Vagina (tissue), 2 donors: ENCODE data around the gene SCAF1. TPM values are rescaled to one million over a fixed set of nuclear protein-coding genes. Genes with fewer than 3 reads are reported as not detected.

Experiments
- DNase-seq, 2 donors: peaks; one replicate each; pipeline ENCODE4 v3.0.0-alpha.2; 2017; ENCODE audit errors: extremely low spot score in 2 of 2
- H3K27ac ChIP-seq: fragments of 200-600 bp; sonication (generic); one replicate; pipeline ENCODE4 v1.5.1; 2019
- H3K27me3 ChIP-seq: fragments of 200-600 bp; sonication (generic); one replicate; pipeline ENCODE4 v1.5.1; 2019
- H3K36me3 ChIP-seq, 2 donors: fragments of 200-600 bp; sonication (generic); one replicate each; pipeline ENCODE4 v1.5.1; 2017 to 2019
- H3K4me1 ChIP-seq: fragments of 200-600 bp; sonication (generic); one replicate; pipeline ENCODE4 v1.5.1; 2019
- H3K4me3 ChIP-seq, 2 donors: fragments of 200-600 bp; sonication (generic); 1 replicate in 1 of 2; 2 replicates in 1 of 2; pipeline ENCODE4 v1.5.1; 2016 to 2019
- H3K9me3 ChIP-seq: fragments of 200-600 bp; sonication (generic); one replicate; pipeline ENCODE4 v1.5.1; 2019
- POLR2A ChIP-seq, 2 donors: fragments of 450-650 bp; IDR thresholded peaks; one replicate each; pipeline ENCODE4 v1.6.1; 2017; ENCODE audit warnings: antibody characterized with exemption in 2 of 2, mild to moderate bottlenecking in 2 of 2, moderate library complexity in 2 of 2
- POLR2AphosphoS5 ChIP-seq, 2 donors: sonication (generic); formaldehyde crosslinking; IDR thresholded peaks; one replicate each; pipeline ENCODE4 v1.9.0; 2017; ENCODE audit warnings: antibody characterized with exemption in 2 of 2, mild to moderate bottlenecking in 2 of 2, low read depth in 1 of 2; ENCODE audit not compliant: insufficient read depth in 1 of 2
- intact Hi-C: fragments of 100-400 bp; cut with DNase I; formaldehyde crosslinking; loops from one replicate; pipeline ENCODE4 v1.15.1; 2023
- total RNA-seq: library from RNA; depleted of rRNA; stranded (reverse); fragments of >200 nt; gene quantifications from one replicate; pipeline ENCODE4 v1.2.3, GENCODE V29; 2016
- TF ChIP-seq, protein P1 (sequence below), 3 experiments: fragments of 450-650 bp in 2 of 3; fragments of 200-600 bp in 1 of 3; sonication (generic) in 1 of 3; IDR thresholded peaks; one replicate each; pipeline ENCODE4 v1.5.1; 2017 to 2019; ENCODE audit warnings: antibody characterized with exemption in 3 of 3, mild to moderate bottlenecking in 2 of 3, moderate library complexity in 2 of 3

The SCAF1 gene
- total RNA-seq, 1 donor from 2014 or later: 20.4 TPM

DNA sequence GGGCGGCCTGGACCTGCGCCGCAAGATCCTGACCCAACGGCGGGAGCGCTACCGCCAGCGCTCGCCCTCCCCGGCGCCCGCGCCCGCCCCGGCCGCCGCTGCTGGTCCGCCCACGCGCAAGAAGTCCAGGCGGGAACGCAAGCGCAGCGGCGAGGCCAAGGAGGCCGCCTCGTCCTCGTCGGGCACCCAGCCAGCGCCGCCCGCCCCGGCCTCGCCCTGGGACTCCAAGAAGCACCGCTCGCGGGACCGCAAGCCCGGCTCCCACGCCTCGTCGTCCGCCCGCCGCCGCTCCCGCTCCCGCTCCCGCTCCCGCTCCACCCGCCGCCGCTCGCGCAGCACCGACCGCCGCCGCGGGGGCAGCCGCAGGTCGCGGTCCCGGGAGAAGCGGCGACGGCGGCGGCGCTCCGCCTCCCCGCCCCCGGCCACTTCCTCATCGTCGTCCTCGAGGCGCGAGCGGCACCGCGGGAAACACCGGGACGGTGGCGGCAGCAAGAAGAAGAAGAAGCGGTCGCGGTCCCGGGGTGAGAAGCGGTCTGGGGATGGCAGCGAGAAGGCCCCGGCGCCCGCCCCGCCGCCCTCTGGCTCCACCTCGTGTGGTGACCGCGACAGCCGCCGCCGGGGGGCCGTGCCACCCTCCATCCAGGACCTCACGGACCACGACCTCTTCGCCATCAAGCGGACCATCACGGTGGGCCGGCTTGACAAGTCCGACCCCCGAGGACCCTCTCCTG is 10.0 kb downstream of the SCAF1 start:
- Histone ChIP-seq H3K4me1 (no peaks in the 10 kb centered on the region), H3K27ac (no peak overlapping the region), H3K4me3 (no peak overlapping the region), H3K9me3 (no peaks in the 10 kb centered on the region), H3K27me3 (no peaks in the 10 kb centered on the region), H3K36me3 (peaks cover 4 to 80% of the 10 kb centered on the region in 2 donors)
- TF ChIP-seq, protein P1, sequence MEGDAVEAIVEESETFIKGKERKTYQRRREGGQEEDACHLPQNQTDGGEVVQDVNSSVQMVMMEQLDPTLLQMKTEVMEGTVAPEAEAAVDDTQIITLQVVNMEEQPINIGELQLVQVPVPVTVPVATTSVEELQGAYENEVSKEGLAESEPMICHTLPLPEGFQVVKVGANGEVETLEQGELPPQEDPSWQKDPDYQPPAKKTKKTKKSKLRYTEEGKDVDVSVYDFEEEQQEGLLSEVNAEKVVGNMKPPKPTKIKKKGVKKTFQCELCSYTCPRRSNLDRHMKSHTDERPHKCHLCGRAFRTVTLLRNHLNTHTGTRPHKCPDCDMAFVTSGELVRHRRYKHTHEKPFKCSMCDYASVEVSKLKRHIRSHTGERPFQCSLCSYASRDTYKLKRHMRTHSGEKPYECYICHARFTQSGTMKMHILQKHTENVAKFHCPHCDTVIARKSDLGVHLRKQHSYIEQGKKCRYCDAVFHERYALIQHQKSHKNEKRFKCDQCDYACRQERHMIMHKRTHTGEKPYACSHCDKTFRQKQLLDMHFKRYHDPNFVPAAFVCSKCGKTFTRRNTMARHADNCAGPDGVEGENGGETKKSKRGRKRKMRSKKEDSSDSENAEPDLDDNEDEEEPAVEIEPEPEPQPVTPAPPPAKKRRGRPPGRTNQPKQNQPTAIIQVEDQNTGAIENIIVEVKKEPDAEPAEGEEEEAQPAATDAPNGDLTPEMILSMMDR (IDR thresholded peaks at IDR 0.05): no peak
- TF ChIP-seq POLR2A (IDR thresholded peaks at IDR 0.05): no peak
- TF ChIP-seq POLR2AphosphoS5 (IDR thresholded peaks at IDR 0.05; ENCODE audit: insufficient read depth in 1 of 2, low read depth in 1 of 2): no peak
- DNase-seq: no peak
- intact Hi-C loops: no loop called here

DNA sequence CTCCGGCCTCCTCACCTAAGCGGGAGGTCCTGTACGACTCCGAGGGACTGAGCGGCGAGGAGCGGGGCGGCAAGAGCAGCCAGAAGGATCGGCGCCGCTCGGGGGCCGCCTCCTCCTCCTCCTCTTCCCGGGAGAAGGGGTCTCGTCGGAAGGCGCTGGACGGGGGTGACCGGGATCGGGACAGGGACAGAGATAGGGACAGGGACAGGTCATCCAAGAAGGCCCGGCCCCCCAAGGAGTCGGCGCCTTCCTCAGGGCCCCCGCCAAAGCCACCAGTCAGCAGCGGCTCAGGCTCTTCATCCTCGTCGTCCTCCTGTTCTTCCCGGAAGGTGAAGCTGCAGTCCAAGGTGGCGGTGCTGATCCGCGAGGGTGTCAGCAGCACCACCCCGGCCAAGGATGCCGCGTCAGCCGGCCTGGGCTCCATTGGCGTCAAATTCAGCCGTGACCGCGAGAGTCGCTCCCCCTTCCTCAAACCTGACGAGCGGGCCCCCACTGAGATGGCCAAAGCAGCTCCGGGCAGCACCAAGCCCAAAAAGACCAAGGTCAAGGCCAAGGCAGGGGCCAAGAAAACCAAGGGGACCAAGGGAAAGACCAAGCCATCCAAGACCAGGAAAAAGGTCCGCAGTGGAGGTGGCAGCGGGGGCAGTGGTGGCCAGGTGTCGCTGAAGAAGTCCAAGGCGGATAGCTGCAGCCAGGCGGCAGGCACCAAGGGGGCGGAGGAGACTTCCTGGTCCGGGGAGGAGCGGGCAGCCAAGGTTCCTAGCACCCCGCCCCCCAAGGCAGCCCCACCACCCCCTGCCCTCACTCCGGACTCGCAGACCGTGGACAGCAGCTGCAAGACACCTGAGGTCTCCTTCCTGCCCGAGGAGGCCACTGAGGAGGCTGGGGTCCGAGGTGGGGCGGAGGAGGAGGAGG is 10.8 kb downstream of the SCAF1 start:
- intact Hi-C loops: no loop called here
- TF ChIP-seq, protein P1 (IDR thresholded peaks at IDR 0.05): no peak
- TF ChIP-seq POLR2A (IDR thresholded peaks at IDR 0.05) (no peak), POLR2AphosphoS5 (IDR thresholded peaks at IDR 0.05; ENCODE audit: insufficient read depth in 1 of 2, low read depth in 1 of 2) (no peak)
- Histone ChIP-seq H3K36me3 (peaks cover 4 to 81% of the 10 kb centered on the region in 2 donors), H3K27me3 (no peaks in the 10 kb centered on the region), H3K4me1 (no peaks in the 10 kb centered on the region), H3K27ac (no peak overlapping the region), H3K9me3 (no peaks in the 10 kb centered on the region), H3K4me3 (no peak overlapping the region)
- no peak for DNase-seq

DNA sequence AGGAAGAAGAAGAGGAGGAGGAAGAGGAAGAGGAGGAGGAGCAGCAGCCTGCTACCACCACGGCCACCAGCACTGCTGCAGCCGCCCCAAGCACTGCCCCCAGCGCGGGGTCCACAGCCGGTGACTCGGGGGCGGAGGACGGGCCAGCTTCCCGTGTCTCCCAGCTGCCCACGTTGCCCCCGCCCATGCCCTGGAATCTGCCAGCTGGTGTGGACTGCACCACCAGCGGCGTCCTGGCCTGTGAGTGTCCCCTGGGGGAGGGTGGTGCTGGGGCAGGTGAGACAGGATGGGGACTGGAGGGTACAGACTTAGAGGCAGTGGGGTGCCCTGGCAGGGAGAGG is 11.4 kb downstream of the SCAF1 start:
- Histone ChIP-seq H3K4me3 (no peak overlapping the region), H3K36me3 (peaks cover 4 to 87% of the 10 kb centered on the region in 2 donors), H3K4me1 (no peaks in the 10 kb centered on the region), H3K27me3 (no peaks in the 10 kb centered on the region), H3K27ac (no peak overlapping the region), H3K9me3 (no peaks in the 10 kb centered on the region)
- intact Hi-C loops: no loop called here
- no peak for TF ChIP-seq POLR2AphosphoS5 (IDR thresholded peaks at IDR 0.05; ENCODE audit: insufficient read depth in 1 of 2, low read depth in 1 of 2)
- no peak for TF ChIP-seq POLR2A (IDR thresholded peaks at IDR 0.05)
- TF ChIP-seq, protein P1 (IDR thresholded peaks at IDR 0.05): no peak
- no peak for DNase-seq

DNA sequence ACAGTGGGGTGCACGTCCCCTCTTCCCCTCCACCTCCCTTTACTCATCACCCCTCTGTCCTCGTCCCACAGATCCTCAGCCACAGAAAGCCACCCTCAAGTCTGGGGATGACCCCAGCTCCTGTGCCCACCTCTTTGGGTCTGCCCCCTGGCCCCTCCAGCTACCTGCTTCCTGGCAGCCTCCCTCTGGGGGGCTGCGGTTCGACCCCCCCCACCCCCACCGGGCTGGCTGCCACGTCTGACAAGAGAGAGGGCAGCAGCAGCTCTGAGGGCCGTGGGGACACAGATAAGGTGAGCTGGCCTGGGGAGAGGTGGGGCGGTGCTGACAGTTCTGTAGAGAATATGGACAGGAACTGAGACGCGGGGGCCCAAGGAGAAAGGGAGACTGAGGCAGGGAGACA is 12.6 kb downstream of the SCAF1 start:
- TF ChIP-seq, protein P1 (IDR thresholded peaks at IDR 0.05): no peak
- no peak for TF ChIP-seq POLR2A (IDR thresholded peaks at IDR 0.05)
- TF ChIP-seq POLR2AphosphoS5 (IDR thresholded peaks at IDR 0.05; ENCODE audit: insufficient read depth in 1 of 2, low read depth in 1 of 2): no peak
- intact Hi-C loops: no loop called here
- no peaks in the 10 kb centered on the region for H3K9me3 ChIP-seq
- no peak overlapping the region for H3K27ac ChIP-seq
- H3K36me3 ChIP-seq: peaks cover 4 to 92% of the 10 kb centered on the region in 2 donors
- H3K27me3 ChIP-seq: no peaks in the 10 kb centered on the region
- no peak overlapping the region for H3K4me3 ChIP-seq
- DNase-seq: no peak
- no peaks in the 10 kb centered on the region for H3K4me1 ChIP-seq
